ENCODE measurements around the gene LCP2.

- TF ChIP-seq CTCF (IDR thresholded peaks at IDR 0.05; ENCODE audit: insufficient read depth, low read length) (no peak), GABPA (IDR thresholded peaks at IDR 0.05; ENCODE audit: low read depth) (no peak), REST (IDR thresholded peaks at IDR 0.05; ENCODE audit: insufficient replicate concordance, low read depth) (no peak), POLR2AphosphoS5 (IDR thresholded peaks at IDR 0.05; ENCODE audit: low read depth) (no peak)
Observed at GRCh38 chr5:170254056-170254455, 43.5 kb downstream of the LCP2 start.
